HG03060 (cell line): ENCODE results near the gene PCNX4.

ENCODE experiments used
- ATAC-seq: cut with Tn5 transposase; IDR thresholded peaks from one replicate; pipeline ENCODE4 v1.9.1; 2021; ENCODE audit warnings: low read depth, moderate number of reproducible peaks; ENCODE audit not compliant: unreplicated experiment

The PCNX4 gene

GRCh38 chr14:60170948-60171347, 79.2 kb downstream of the PCNX4 start:
- no peak for ATAC-seq

- ATAC-seq: no peak
Observed at GRCh38 chr14:60171690-60172089, 80.0 kb downstream of the PCNX4 start.

GRCh38 chr14:60174352-60175254, 82.9 kb downstream of the PCNX4 start:
- no peak for ATAC-seq

- ATAC-seq: no peak
Observed at GRCh38 chr14:60175255-60175902, 83.7 kb downstream of the PCNX4 start.

GRCh38 chr14:60178164-60178563, 86.4 kb downstream of the PCNX4 start:
- ATAC-seq: no peak

GRCh38 chr14:60178820-60179219, 87.1 kb downstream of the PCNX4 start:
- no peak for ATAC-seq

GRCh38 chr14:60179431-60179869, 87.7 kb downstream of the PCNX4 start:
- ATAC-seq: no peak

GRCh38 chr14:60183138-60183537, 91.4 kb downstream of the PCNX4 start:
- ATAC-seq: no peak

- ATAC-seq: no peak
Observed at GRCh38 chr14:60183741-60184140, 92.0 kb downstream of the PCNX4 start.

GRCh38 chr14:60184146-60184904, 92.6 kb downstream of the PCNX4 start:
- no peak for ATAC-seq

- ATAC-seq: no peak
Observed at GRCh38 chr14:60184905-60185555, 93.3 kb downstream of the PCNX4 start.

GRCh38 chr14:60188115-60188514, 96.4 kb downstream of the PCNX4 start:
- no peak for ATAC-seq

- ATAC-seq: no peak
Observed at GRCh38 chr14:60188696-60189095, 97.0 kb downstream of the PCNX4 start.

GRCh38 chr14:60189923-60190840, 98.5 kb downstream of the PCNX4 start:
- no peak for ATAC-seq

GRCh38 chr14:60195179-60195810, 103.6 kb downstream of the PCNX4 start:
- peak; percentile 42 for ATAC-seq

GRCh38 chr14:60196291-60196690, 104.6 kb downstream of the PCNX4 start:
- no peak for ATAC-seq

GRCh38 chr14:60197629-60198303, 106.0 kb downstream of the PCNX4 start:
- no peak for ATAC-seq

- no peak for ATAC-seq
Observed at GRCh38 chr14:60199321-60199720, 107.6 kb downstream of the PCNX4 start.
